Measurements from ENCODE around the gene ZFYVE26. TPM values are rescaled to one million over a fixed set of nuclear protein-coding genes. Genes with fewer than 3 reads are reported as not detected.

Gene ZFYVE26
- total and polyA plus RNA-seq, 10 of the 15 experiments (the other 5 are each of a cell fraction or from before 2014, with no cell fraction given): 1.00 to 25.6 (median 12.0) TPM

- TF ChIP-seq ZBTB40 (IDR thresholded peaks at IDR 0.05; ENCODE audit: borderline replicate concordance): no peak
- no peak for TF ChIP-seq ZNF217 (IDR thresholded peaks at IDR 0.05)
Measured at GRCh38 chr14:67800743-67801142, 15.6 kb downstream of the ZFYVE26 start (continued).

- ChIA-PET RAD21 (ENCODE audit: unreplicated experiment) (no interaction called here), CTCF (interaction anchor here (0.7 kb wide), 1 partner anchor 53 kb away, joined by 3 read pairs; no protein-coding TSS in a partner anchor), SMC1A (ENCODE audit: uncharacterized antibody, unreplicated experiment) (no interaction called here), POLR2A (no interaction called here)
- ATAC-seq: no peak
- H3K36me3 ChIP-seq (ENCODE audit: control insufficient read depth in 2 of 2, insufficient read depth in 2 of 2, low read length in 1 of 2): peaks cover 5 to 23% of the 10 kb centered on the region in 2 experiments
- no peak overlapping the region for H3K4me2 ChIP-seq (ENCODE audit: control insufficient read depth, insufficient read depth)
- no peak for TF ChIP-seq RCOR1 (conservative IDR thresholded peaks at IDR 0.05; ENCODE audit: low read depth, low read length)
- no peak for TF ChIP-seq RFX5 (IDR thresholded peaks at IDR 0.05; ENCODE audit: low read depth, low read length)
- TF ChIP-seq MYC (IDR thresholded peaks at IDR 0.05; ENCODE audit: insufficient read depth, insufficient read length, insufficient replicate concordance, low read length, severe bottlenecking): no peak
- TF ChIP-seq BCL3 (IDR thresholded peaks at IDR 0.05; ENCODE audit: borderline replicate concordance, insufficient read depth, low read depth, low read length, poor library complexity, severe bottlenecking): no peak
- TF ChIP-seq, protein P1, sequence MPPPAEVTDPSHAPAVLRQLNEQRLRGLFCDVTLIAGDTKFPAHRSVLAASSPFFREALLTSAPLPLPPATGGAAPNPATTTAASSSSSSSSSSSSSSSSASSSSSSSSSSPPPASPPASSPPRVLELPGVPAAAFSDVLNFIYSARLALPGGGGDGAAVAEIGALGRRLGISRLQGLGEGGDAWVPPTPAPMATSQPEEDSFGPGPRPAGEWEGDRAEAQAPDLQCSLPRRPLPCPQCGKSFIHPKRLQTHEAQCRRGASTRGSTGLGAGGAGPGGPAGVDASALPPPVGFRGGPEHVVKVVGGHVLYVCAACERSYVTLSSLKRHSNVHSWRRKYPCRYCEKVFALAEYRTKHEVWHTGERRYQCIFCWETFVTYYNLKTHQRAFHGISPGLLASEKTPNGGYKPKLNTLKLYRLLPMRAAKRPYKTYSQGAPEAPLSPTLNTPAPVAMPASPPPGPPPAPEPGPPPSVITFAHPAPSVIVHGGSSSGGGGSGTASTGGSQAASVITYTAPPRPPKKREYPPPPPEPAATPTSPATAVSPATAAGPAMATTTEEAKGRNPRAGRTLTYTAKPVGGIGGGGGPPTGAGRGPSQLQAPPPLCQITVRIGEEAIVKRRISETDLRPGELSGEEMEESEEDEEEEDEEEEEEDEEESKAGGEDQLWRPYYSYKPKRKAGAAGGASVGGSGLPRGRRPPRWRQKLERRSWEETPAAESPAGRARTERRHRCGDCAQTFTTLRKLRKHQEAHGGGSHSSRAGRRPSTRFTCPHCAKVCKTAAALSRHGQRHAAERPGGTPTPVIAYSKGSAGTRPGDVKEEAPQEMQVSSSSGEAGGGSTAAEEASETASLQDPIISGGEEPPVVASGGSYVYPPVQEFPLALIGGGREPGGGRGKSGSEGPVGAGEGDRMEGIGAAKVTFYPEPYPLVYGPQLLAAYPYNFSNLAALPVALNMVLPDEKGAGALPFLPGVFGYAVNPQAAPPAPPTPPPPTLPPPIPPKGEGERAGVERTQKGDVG (CRISPR knock-in tag; IDR thresholded peaks at IDR 0.05): no peak
- TF ChIP-seq TARDBP (IDR thresholded peaks at IDR 0.05; ENCODE audit: borderline replicate concordance): no peak
- no peak for TF ChIP-seq SIX5 (IDR thresholded peaks at IDR 0.05; ENCODE audit: low read depth, low read length, severe bottlenecking)
- TF ChIP-seq RB1 (IDR thresholded peaks at IDR 0.05; ENCODE audit: borderline replicate concordance): no peak
- no peak for TF ChIP-seq WRNIP1 (IDR thresholded peaks at IDR 0.05; ENCODE audit: borderline replicate concordance, low read depth, low read length)
- no peaks in the 10 kb centered on the region for H3K9me3 ChIP-seq (replicated peaks; ENCODE audit: control insufficient read depth, insufficient read depth, low read length)
- H3K27me3 ChIP-seq (replicated peaks in 1 of 2; ENCODE audit: control insufficient read depth in 2 of 2, insufficient read depth in 2 of 2, low read length in 1 of 2): no peaks in the 10 kb centered on the region
- FAIRE-seq: no peak
- in situ Hi-C loops (cut with MboI): no loop called here
- no peaks in the 10 kb centered on the region for H3K79me2 ChIP-seq (ENCODE audit: control insufficient read depth, insufficient read depth, low read length)
- no peak overlapping the region for H3K9ac ChIP-seq (ENCODE audit: control insufficient read depth, insufficient read depth, low read length)
- BruUV-seq (replicated peaks): no TSS peak
- WGBS (ENCODE audit: insufficient coverage, insufficient replicate concordance, low lambda C conversion rate, missing lambda C conversion rate): 95% methylated on average over 20 of the region's 20 CpGs
- intact Hi-C loops (cut with micrococcal nuclease; ENCODE audit: unreplicated experiment): no loop called here
- no peak overlapping the region for H2AFZ ChIP-seq (ENCODE audit: control insufficient read depth, low read depth, low read length)
- H4K20me1 ChIP-seq (ENCODE audit: control insufficient read depth, insufficient read depth): no peaks in the 10 kb centered on the region
- DNase-seq (ENCODE audit: low read depth, low spot score): no peak
- no peak overlapping the region for H3K4me3 ChIP-seq
- no peaks in the 10 kb centered on the region for H3K4me1 ChIP-seq (ENCODE audit: control insufficient read depth, insufficient read depth, low read length)
- no peak overlapping the region for H3K27ac ChIP-seq (ENCODE audit: control insufficient read depth, insufficient read depth)
Measured at GRCh38 chr14:67798731-67799130, 17.7 kb downstream of the ZFYVE26 start.

Measured in GM12878 (cell line).